Colonic mucosa (tissue), 4 donors: ENCODE data around the gene ZFP91. TPM values are rescaled to one million over a fixed set of nuclear protein-coding genes. Genes with fewer than 3 reads are reported as not detected.

Source experiments
- DNase-seq: peaks from one replicate; pipeline ENCODE4 v3.0.0-alpha.2; 2020
- H3K27ac ChIP-seq: fragments of 200-600 bp; one replicate; pipeline ENCODE4 v1.8.0; 2021
- H3K27me3 ChIP-seq: fragments of 200-600 bp; one replicate; pipeline ENCODE4 v1.8.0; 2021
- H3K36me3 ChIP-seq: fragments of 200-600 bp; one replicate; pipeline ENCODE4 v1.8.0; 2021
- H3K4me1 ChIP-seq: fragments of 200-600 bp; one replicate; pipeline ENCODE4 v1.8.0; 2021; ENCODE audit warnings: mild to moderate bottlenecking
- H3K4me3 ChIP-seq: fragments of 200-600 bp; one replicate; pipeline ENCODE4 v1.8.0; 2021
- H3K9ac ChIP-seq, 2 donors: one replicate each; pipeline ENCODE4 v1.7.0; 2013; ENCODE audit warnings: control low read depth in 2 of 2, low read depth in 2 of 2, low read length in 2 of 2
- H3K9me3 ChIP-seq: fragments of 200-600 bp; one replicate; pipeline ENCODE4 v1.8.0; 2021
- intact Hi-C: fragments of 100-400 bp; cut with DNase I; formaldehyde crosslinking; loops from one replicate; pipeline ENCODE4 v1.14.1; 2022
- total RNA-seq, 2 donors: library from RNA; stranded (reverse); fragmentation: NEBNext Ultra II Directional in 1 of 2; extraction: Animal tissue kit (Norgen Biotek cat#: 25700) in 1 of 2; gene quantifications; one replicate each; pipeline ENCODE4 v1.2.1, GENCODE V29; 2021
- TF ChIP-seq, protein P1 (sequence below): fragments of 200-600 bp; IDR thresholded peaks from one replicate; pipeline ENCODE4 v1.8.0; 2022; ENCODE audit warnings: antibody characterized with exemption, mild to moderate bottlenecking
- donor health status: healthy.
- donor health status: DM: no; HTN: no; CAD: no.
- donor health status: DM: no; HTN: no; CAD: no.

The ZFP91 gene
- total RNA-seq, 2 donors from 2014 or later, result 60.9 to 92.0 TPM

DNA sequence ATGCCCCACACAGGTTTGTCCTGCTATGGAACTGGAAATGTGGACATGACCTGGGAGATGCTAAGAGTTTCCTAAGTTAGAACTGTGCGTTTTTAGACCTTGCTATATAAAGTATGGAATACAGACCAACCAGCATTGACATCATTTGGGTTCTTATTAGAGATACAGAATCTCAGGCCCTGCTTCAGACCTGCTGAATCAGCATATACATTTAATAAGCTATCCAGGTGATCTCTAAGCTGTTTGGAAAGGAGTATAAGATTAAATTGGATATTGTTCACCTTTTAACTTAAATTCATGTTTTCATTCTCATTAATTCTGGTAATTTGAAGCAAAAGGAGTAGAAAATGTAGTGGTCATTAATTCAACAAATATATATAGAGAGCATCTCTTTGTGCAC is 36.7 kb downstream of the ZFP91 start:
- no peak overlapping the region for H3K4me3 ChIP-seq
- no peaks in the 10 kb centered on the region for H3K27me3 ChIP-seq
- no peaks in the 10 kb centered on the region for H3K9me3 ChIP-seq
- no peaks in the 10 kb centered on the region for H3K4me1 ChIP-seq
- no peak for DNase-seq
- peaks cover 32% of the 10 kb centered on the region for H3K36me3 ChIP-seq
- intact Hi-C loops, result no loop called here
- H3K27ac ChIP-seq, result no peak overlapping the region
- no peak overlapping the region for H3K9ac ChIP-seq
- TF ChIP-seq, protein P1, sequence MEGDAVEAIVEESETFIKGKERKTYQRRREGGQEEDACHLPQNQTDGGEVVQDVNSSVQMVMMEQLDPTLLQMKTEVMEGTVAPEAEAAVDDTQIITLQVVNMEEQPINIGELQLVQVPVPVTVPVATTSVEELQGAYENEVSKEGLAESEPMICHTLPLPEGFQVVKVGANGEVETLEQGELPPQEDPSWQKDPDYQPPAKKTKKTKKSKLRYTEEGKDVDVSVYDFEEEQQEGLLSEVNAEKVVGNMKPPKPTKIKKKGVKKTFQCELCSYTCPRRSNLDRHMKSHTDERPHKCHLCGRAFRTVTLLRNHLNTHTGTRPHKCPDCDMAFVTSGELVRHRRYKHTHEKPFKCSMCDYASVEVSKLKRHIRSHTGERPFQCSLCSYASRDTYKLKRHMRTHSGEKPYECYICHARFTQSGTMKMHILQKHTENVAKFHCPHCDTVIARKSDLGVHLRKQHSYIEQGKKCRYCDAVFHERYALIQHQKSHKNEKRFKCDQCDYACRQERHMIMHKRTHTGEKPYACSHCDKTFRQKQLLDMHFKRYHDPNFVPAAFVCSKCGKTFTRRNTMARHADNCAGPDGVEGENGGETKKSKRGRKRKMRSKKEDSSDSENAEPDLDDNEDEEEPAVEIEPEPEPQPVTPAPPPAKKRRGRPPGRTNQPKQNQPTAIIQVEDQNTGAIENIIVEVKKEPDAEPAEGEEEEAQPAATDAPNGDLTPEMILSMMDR, result no peak

DNA sequence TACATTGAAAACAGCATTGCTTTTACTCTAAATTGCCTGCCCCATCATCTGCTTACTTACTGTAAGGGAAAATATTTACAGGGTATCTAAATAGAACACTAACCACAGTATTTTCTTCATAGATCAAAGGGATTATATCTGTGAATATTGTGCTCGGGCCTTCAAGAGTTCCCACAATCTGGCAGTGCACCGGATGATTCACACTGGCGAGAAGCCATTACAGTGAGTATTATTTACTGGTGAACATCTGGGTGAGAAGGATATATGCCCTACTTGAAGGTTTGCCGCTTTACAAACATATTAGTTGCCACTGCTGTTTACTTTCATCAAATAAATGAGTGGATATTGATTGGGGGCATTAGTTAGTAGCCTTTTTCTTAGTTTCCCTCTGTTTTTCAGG is 37.7 kb downstream of the ZFP91 start:
- Histone ChIP-seq H3K27ac (no peak overlapping the region), H3K27me3 (no peaks in the 10 kb centered on the region), H3K9ac (no peak overlapping the region), H3K4me3 (no peak overlapping the region), H3K9me3 (no peaks in the 10 kb centered on the region), H3K36me3 (peaks cover 27% of the 10 kb centered on the region), H3K4me1 (no peaks in the 10 kb centered on the region)
- intact Hi-C loops, result no loop called here
- TF ChIP-seq, protein P1, result no peak
- DNase-seq, result no peak

DNA sequence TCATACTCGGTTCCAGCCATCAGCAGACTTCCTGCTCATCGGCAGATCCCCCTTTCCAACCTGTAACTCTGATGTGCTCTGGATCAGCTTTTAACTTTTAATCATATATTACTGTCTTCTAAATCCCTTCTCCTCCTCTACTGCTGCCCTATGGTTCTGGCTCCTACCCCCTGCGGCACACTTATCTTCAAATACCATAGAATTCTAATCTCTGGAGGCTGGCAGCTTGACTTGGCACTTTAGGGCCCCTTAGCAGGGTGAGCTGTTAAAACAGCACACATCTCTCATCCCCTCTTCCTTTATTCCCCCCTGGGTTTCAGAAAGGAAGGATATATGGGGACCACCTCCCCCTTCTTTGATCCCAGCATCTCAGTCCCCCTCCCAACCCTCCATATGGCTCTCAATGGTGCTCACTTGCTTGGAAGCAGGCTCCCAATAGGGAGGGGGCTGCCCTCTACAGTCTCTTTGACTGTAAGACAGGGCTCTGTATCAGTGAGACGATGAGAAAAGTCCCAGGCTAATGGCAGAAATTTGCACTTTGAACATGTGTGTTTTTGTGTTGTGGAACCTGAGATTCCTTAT is 39.2 kb downstream of the ZFP91 start:
- peaks cover 26% of the 10 kb centered on the region for H3K36me3 ChIP-seq
- H3K4me3 ChIP-seq, result no peak overlapping the region
- no peaks in the 10 kb centered on the region for H3K27me3 ChIP-seq
- H3K9me3 ChIP-seq, result no peaks in the 10 kb centered on the region
- H3K9ac ChIP-seq, result no peak overlapping the region
- intact Hi-C loops, result no loop called here
- H3K27ac ChIP-seq, result no peak overlapping the region
- TF ChIP-seq, protein P1, result no peak
- H3K4me1 ChIP-seq, result no peaks in the 10 kb centered on the region
- DNase-seq, result no peak

DNA sequence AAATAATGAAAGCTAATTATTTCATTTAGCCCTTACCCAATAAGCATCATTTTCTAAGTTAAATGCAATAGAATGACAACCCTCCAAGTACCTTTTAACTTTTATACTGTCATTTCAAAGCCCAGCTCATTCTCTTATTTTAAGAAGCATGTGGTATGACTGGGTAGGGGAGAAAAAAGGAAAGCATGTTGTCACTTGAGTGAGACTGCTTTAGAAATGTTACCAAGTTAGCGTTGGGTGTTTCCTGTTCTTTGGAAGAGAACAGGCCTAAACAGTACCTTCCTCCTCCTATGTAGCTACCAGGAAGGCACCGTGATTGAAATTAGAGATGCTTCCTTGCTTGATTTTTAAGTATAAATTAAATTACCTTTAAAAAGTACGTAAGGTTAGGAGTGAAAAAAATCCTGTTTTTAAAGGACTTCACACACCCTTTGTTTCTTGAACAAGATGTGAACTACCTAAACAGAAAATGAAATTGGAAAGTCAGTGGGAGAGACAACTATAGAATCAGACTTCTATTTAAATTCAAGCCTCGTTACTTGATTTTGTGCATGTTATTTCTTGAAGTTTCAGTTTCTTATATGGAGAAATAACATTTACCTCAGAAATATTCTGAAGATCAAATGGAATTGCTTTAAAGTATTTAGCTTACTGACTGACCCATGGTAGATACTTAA is 42.9 kb downstream of the ZFP91 start:
- H3K27ac ChIP-seq, result no peak overlapping the region
- no peaks in the 10 kb centered on the region for H3K27me3 ChIP-seq
- DNase-seq, result no peak
- H3K4me1 ChIP-seq, result no peaks in the 10 kb centered on the region
- peaks cover 15% of the 10 kb centered on the region for H3K36me3 ChIP-seq
- no peaks in the 10 kb centered on the region for H3K9me3 ChIP-seq
- no peak overlapping the region for H3K9ac ChIP-seq
- TF ChIP-seq, protein P1, result no peak
- H3K4me3 ChIP-seq, result no peak overlapping the region
- intact Hi-C loops, result loop anchor here (10.0 kb wide), 1 partner anchor 47 kb away; the partner anchor contains the start of genes LPXN and ZFP91

DNA sequence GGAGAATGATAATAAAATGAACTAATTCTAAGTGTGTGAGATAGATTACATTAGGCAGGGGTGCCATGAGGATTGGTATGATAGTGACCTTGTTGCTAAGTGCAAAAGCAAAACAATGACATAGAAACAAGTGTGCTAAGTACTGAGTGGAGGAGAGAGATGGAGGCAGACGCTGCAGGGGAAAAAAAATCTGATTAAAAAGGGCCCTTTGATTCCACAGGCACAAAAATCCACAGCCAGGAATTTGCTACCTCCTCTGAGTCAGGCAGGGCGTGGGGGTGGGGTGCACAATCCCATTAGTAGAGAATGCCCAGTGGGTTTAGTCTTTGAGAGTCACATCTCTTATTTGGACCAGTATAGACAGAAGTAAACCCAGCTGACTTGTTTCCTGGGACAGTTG is 43.5 kb downstream of the ZFP91 start, which contains the start of gene CNTF:
Gene CNTF, plus strand, starts transcription at position 322 of the 400 bp plus-strand sequence. CDS start 88 bp downstream, outside the sequence.
- no peak within 1 kb of the TSS for H3K27ac ChIP-seq
- TF ChIP-seq, protein P1, result no peak
- H3K9ac ChIP-seq, result no peak within 1 kb of the TSS
- H3K9me3 ChIP-seq, result no peaks in the 10 kb centered on the region
- peaks cover 13% of the 10 kb centered on the region for H3K36me3 ChIP-seq
- DNase-seq, result no peak
- no peaks in the 10 kb centered on the region for H3K27me3 ChIP-seq
- intact Hi-C loops, result loop anchor here (10.0 kb wide), 1 partner anchor 48 kb away; the partner anchor contains the start of genes LPXN and ZFP91
- no peak within 1 kb of the TSS for H3K4me3 ChIP-seq
- H3K4me1 ChIP-seq, result no peaks in the 10 kb centered on the region
